GM12872 (cell line): ENCODE measurements around the gene S100A7A.
A peak's percentile ranks its signal among the peaks of the same experiment; 100 is the strongest.

Experiments
- CTCF ChIP-seq: IDR thresholded peaks from 3 replicates; pipeline ENCODE4 v1.5.1; 2011; ENCODE audit warnings: low read depth, mild to moderate bottlenecking, low read length, moderate library complexity; ENCODE audit not compliant: insufficient read depth

Gene S100A7A

GRCh38 chr1:153460551-153460950 is 44.2 kb downstream of the S100A7A start, which contains the start of gene S100A7:
Gene S100A7, minus strand, starts transcription at chr1:153460651. Its CDS starts 1,638 bp downstream, at chr1:153459013.
- TF ChIP-seq CTCF, result no peak

GRCh38 chr1:153465811-153466636 is 49.7 kb downstream of the S100A7A start:
- TF ChIP-seq CTCF, result peak; percentile 87

- TF ChIP-seq CTCF, result no peak
Observed at GRCh38 chr1:153466908-153467307, 50.6 kb downstream of the S100A7A start.

- TF ChIP-seq CTCF, result no peak
Observed at GRCh38 chr1:153470707-153471106, 54.4 kb downstream of the S100A7A start.
